WERI-Rb-1 (cell line): ENCODE measurements around the gene NWD2.
"Not testable (repeated sequence)": the region's sequence is repeated elsewhere in the genome, so short reads cannot be mapped to it uniquely, and the experiment has no call there.

ENCODE experiments used
- DNase-seq: peaks from one replicate; pipeline ENCODE4 v3.0.0-alpha.2; 2020
- H3K27ac ChIP-seq: fragments of 250-450 bp; sonication (Bioruptor Pico); 2 replicates; pipeline ENCODE4 v1.5.1; 2020; ENCODE audit warnings: mild to moderate bottlenecking, moderate library complexity
- H3K27me3 ChIP-seq: fragments of 250-450 bp; sonication (Bioruptor Pico); 2 replicates; pipeline ENCODE4 v1.5.1; 2021; ENCODE audit warnings: mild to moderate bottlenecking, low read depth, moderate library complexity; ENCODE audit not compliant: insufficient read depth, severe bottlenecking
- H3K36me3 ChIP-seq: fragments of 250-450 bp; sonication (Bioruptor Pico); 2 replicates; pipeline ENCODE4 v1.5.1; 2020; ENCODE audit warnings: mild to moderate bottlenecking, moderate library complexity
- H3K4me3 ChIP-seq: 2 replicates; pipeline ENCODE4 v1.5.1; 2011; ENCODE audit warnings: low read depth, mild to moderate bottlenecking, control low read depth, low read length
- H3K9me3 ChIP-seq: fragments of 250-450 bp; sonication (Bioruptor Pico); 2 replicates; pipeline ENCODE4 v1.5.1; 2021; ENCODE audit warnings: mild to moderate bottlenecking, moderate library complexity; ENCODE audit not compliant: severe bottlenecking
- TF ChIP-seq, protein P1 (sequence below): IDR thresholded peaks from 2 replicates; pipeline ENCODE4 v1.5.1; 2011; ENCODE audit warnings: low read depth, mild to moderate bottlenecking, control low read depth, inconsistent platforms, low read length

Gene NWD2

DNA sequence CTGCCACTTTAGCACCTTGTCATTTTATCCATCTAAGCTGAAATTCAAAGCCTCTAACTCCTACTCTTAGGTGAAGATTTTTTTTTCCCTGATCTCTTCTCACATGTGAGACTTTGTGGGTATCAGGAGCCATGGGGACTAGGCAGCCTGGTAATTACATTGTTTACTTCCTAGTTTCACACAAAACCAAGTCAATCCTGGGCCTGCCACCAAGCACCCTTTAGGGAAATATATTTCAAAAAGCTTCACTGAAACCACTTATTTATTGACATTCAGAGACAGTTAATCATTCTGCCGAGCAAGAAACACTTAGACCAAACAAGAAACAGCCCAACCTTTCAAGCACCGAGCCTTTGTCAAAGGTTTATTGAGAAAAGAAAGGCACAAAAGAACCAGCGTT, 241.6 kb downstream of the NWD2 start:
- H3K27me3 ChIP-seq, result peaks cover 87% of the 10 kb centered on the region
- H3K36me3 ChIP-seq, result no peaks in the 10 kb centered on the region
- H3K27ac ChIP-seq, result no peak overlapping the region
- H3K4me3 ChIP-seq, result no peak overlapping the region
- DNase-seq, result no peak
- TF ChIP-seq, protein P1, sequence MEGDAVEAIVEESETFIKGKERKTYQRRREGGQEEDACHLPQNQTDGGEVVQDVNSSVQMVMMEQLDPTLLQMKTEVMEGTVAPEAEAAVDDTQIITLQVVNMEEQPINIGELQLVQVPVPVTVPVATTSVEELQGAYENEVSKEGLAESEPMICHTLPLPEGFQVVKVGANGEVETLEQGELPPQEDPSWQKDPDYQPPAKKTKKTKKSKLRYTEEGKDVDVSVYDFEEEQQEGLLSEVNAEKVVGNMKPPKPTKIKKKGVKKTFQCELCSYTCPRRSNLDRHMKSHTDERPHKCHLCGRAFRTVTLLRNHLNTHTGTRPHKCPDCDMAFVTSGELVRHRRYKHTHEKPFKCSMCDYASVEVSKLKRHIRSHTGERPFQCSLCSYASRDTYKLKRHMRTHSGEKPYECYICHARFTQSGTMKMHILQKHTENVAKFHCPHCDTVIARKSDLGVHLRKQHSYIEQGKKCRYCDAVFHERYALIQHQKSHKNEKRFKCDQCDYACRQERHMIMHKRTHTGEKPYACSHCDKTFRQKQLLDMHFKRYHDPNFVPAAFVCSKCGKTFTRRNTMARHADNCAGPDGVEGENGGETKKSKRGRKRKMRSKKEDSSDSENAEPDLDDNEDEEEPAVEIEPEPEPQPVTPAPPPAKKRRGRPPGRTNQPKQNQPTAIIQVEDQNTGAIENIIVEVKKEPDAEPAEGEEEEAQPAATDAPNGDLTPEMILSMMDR, result no peak
- no peaks in the 10 kb centered on the region for H3K9me3 ChIP-seq

DNA sequence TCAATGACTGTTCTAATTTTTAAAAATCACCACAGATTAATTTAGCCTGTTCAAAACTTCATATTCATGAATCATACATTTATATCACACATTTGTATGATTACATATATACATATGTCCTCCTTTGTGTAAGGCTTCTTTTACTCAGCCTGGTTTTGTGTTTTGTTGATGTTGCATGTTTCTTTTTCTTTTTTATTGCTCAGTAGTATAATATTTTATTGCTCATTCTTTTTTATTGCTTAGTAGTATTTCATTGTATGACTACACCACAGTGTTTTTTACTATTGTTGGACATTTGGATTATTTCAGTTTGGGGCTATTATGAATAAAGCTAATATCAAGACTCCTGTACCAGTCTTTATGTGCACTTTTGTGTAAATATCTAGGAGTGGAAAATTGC, 243.1 kb downstream of the NWD2 start:
- DNase-seq, result no peak
- no peak overlapping the region for H3K4me3 ChIP-seq
- no peaks in the 10 kb centered on the region for H3K36me3 ChIP-seq
- H3K9me3 ChIP-seq, result no peaks in the 10 kb centered on the region
- no peak overlapping the region for H3K27ac ChIP-seq
- TF ChIP-seq, protein P1, result no peak
- peaks cover 86% of the 10 kb centered on the region for H3K27me3 ChIP-seq

DNA sequence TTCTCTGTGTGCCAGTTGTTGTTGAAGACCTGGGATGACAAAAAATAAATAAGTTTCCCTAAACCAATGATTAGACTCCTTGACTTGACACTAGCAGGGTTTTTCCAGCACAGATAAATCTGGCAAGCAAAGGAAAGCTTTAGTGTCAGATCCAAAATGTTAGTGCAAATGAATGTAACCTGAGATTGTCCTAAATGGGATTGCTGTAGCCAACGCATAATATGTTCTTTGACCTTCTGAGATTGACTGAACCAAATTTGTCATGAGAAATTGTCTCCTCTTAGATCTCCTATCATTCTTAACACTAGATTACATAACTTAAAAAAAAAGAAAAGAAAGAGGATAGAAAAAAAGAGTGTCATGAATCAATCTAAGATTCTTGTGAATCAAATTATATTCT, 245.2 kb downstream of the NWD2 start:
- Histone ChIP-seq H3K27ac (no peak overlapping the region), H3K36me3 (no peaks in the 10 kb centered on the region), H3K27me3 (peaks cover 81% of the 10 kb centered on the region), H3K4me3 (no peak overlapping the region), H3K9me3 (no peaks in the 10 kb centered on the region)
- DNase-seq, result no peak
- TF ChIP-seq, protein P1, result no peak

DNA sequence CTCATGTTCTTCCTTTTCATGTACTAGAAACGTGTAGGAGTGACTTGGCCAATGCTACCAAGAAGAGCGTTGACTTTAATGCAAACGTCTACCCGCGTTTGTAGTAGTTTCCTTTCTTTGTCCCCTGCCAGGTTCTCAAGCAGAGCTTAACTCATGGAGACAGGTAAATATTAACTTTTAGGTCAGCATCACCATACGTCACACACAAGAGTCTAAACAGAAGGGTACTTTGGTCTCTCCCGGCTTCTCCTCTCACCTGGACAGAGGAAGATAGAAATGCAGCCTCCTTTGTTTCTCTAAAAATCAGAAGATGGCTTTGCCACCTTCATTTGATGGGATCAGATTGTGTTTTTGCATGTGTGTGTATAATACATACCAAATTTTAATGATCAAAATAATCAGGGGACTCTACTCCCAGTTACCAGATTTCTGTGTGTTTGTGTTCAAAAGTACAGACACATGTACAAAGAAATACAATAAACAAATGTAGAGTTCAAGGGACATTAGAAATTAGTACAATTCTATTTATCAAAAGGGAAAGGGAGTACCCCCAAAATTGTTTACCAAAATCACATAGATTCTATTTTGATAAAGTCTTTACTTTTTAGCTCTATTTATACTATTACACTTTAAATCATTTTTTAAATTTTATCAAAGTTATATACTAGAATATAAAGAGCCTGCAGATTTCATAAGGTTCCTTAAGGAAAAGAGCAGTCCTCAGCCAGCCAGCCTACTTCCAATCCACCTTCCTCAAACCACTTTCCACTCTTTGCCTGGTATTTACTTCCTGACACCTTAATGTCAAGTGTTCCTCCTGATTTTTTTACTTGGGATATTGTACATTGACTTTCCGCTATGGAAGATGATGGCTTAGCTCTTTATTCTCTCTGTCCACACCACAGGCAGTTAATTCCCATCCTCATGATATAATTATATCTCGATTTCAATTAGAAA, 246.1 kb downstream of the NWD2 start:
- Histone ChIP-seq H3K27ac (no peak overlapping the region), H3K27me3 (peaks cover 72% of the 10 kb centered on the region), H3K36me3 (no peaks in the 10 kb centered on the region), H3K9me3 (no peaks in the 10 kb centered on the region), H3K4me3 (no peak overlapping the region)
- TF ChIP-seq, protein P1, result no peak
- DNase-seq, result no peak

DNA sequence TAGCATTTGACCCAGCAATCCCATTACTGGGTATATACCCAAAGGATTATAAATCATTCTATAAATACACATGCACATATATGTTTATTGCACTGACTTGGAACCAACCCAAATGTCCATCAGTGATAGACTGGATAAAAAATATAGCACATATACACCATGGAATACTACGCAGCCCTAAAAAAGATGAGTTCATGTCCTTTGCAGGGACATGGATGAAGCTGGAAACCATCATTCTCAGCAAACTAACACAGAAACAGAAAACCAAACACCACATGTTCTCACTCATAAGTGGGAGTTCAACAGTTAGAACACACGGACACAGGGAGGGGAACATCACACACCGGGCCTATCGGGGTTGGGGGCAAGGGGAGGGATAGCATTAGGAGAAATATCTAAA, 250.8 kb downstream of the NWD2 start:
- not testable (repeated sequence) for H3K9me3 ChIP-seq, DNase-seq, H3K4me3 ChIP-seq, H3K36me3 ChIP-seq, H3K27ac ChIP-seq
- H3K27me3 ChIP-seq, result peaks cover 56% of the 10 kb centered on the region
